Measurements from ENCODE around the gene ELAVL1. TPM values are rescaled to one million over a fixed set of nuclear protein-coding genes. Genes with fewer than 3 reads are reported as not detected.
A peak's percentile ranks its signal among the peaks of the same experiment; 100 is the strongest.

Gene ELAVL1
- total and polyA plus RNA-seq, 9 of the 15 experiments (the other 6 are each of a cell fraction or from before 2014, with no cell fraction given), result 4.3 to 172 (median 69.2) TPM

- TF ChIP-seq CTCF (IDR thresholded peaks at IDR 0.05 in 2 of 3, conservative IDR thresholded peaks at IDR 0.05 in 1 of 3; ENCODE audit: insufficient read depth in 2 of 3, low read depth in 1 of 3, low read length in 3 of 3), result peak; percentile 62 to 74 (median 68)
- TF ChIP-seq RBFOX2 (IDR thresholded peaks at IDR 0.05; ENCODE audit: low read depth, low read length), result peak; percentile 65
- no peak for TF ChIP-seq HDAC3 (IDR thresholded peaks at IDR 0.05; ENCODE audit: borderline replicate concordance, partially characterized antibody)
- TF ChIP-seq MEF2D (tag; conservative IDR thresholded peaks at IDR 0.05; ENCODE audit: low read depth), result no peak
- 0 out of 2 replicates have a peak, but pooled peaks have one; percentile 51 for TF ChIP-seq E2F1 (CRISPR knock-in tag; IDR thresholded peaks at IDR 0.05)
- peak in 1 of 2 experiments; percentile 51; a peak in 2 of 4 replicates for TF ChIP-seq RAD21 (CRISPR knock-in tag; conservative IDR thresholded peaks at IDR 0.05 in 1 of 2, IDR thresholded peaks at IDR 0.05 in 1 of 2)
- peak; percentile 35; the same call in 1 of the 2 replicates for TF ChIP-seq VEZF1 (CRISPR knock-in tag; IDR thresholded peaks at IDR 0.05)
- peak; percentile 26; the same call in 1 of the 2 replicates for TF ChIP-seq POLR2AphosphoS5 (IDR thresholded peaks at IDR 0.05; ENCODE audit: control insufficient read depth, insufficient read depth, low read depth, low read length)
- no peak for TF ChIP-seq HBP1 (CRISPR knock-in tag; IDR thresholded peaks at IDR 0.05)
- 0 out of 2 replicates have a peak, but pooled peaks have one; percentile 19 for TF ChIP-seq ZNF384 (IDR thresholded peaks at IDR 0.05; ENCODE audit: low read depth, low read length)
- TF ChIP-seq RBM22 (IDR thresholded peaks at IDR 0.05; ENCODE audit: low read depth, low read length, poor library complexity, severe bottlenecking), result peak; percentile 62
- TF ChIP-seq TFAP4 (CRISPR knock-in tag; IDR thresholded peaks at IDR 0.05; ENCODE audit: borderline replicate concordance), result no peak
- peak; percentile 91 for TF ChIP-seq NFIC (IDR thresholded peaks at IDR 0.05)
- no peak for TF ChIP-seq ZNF282 (CRISPR knock-in tag; IDR thresholded peaks at IDR 0.05)
- TF ChIP-seq ZBTB7A (IDR thresholded peaks at IDR 0.05; ENCODE audit: borderline replicate concordance, control insufficient read depth, low read depth, low read length), result peak; percentile 48; the same call in 1 of the 2 replicates
- TF ChIP-seq KDM5B (IDR thresholded peaks at IDR 0.05; ENCODE audit: insufficient replicate concordance, low read depth, low read length), result no peak
- TF ChIP-seq ATF7 (IDR thresholded peaks at IDR 0.05), result no peak
Measured at GRCh38 chr19:7928741-7929701, 76.4 kb downstream of the ELAVL1 start (continued).
